ENCODE results near the gene PRKAG3. TPM values are rescaled to one million over a fixed set of nuclear protein-coding genes. Genes with fewer than 3 reads are reported as not detected.

The PRKAG3 gene
- total RNA-seq, 4 donors from 2014 or later, result 0.32 TPM; not detected in 3

GRCh38 chr2:218810256-218810655 lies 21.3 kb downstream of the PRKAG3 start:
- 81 to 84% methylated on average over 2 of the region's 2 CpGs for WGBS, 2 donors
- no peak for DNase-seq (ENCODE audit: low spot score in 2 of 2)
- TF ChIP-seq CTCF (IDR thresholded peaks at IDR 0.05) (no peak), POLR2A (IDR thresholded peaks at IDR 0.05) (no peak)
- no peak overlapping the region for H3K4me3 ChIP-seq (ENCODE audit: low read depth, poor library complexity, severe bottlenecking)
- intact Hi-C loops (cut with DNase I; ENCODE audit: low total_unique reads), result no loop called here

- TF ChIP-seq CTCF (IDR thresholded peaks at IDR 0.05), result no peak
- TF ChIP-seq POLR2A (IDR thresholded peaks at IDR 0.05), result no peak
- H3K4me3 ChIP-seq (ENCODE audit: low read depth, poor library complexity, severe bottlenecking), result no peak overlapping the region
- intact Hi-C loops (cut with DNase I; ENCODE audit: low total_unique reads), result no loop called here
- 96 to 98% methylated on average over 12 of the region's 12 CpGs for WGBS, 2 donors
- DNase-seq (ENCODE audit: low spot score in 2 of 2), result peak in 1 of 2 donors; percentile 83
Observed at GRCh38 chr2:218809515-218809914, 22.1 kb downstream of the PRKAG3 start.

- 87 to 88% methylated on average over 4 of the region's 4 CpGs for WGBS, 2 donors
- DNase-seq (ENCODE audit: low spot score in 2 of 2), result no peak
- intact Hi-C loops (cut with DNase I; ENCODE audit: low total_unique reads), result no loop called here
- no peak overlapping the region for H3K4me3 ChIP-seq (ENCODE audit: low read depth, poor library complexity, severe bottlenecking)
- TF ChIP-seq CTCF (IDR thresholded peaks at IDR 0.05) (no peak), POLR2A (IDR thresholded peaks at IDR 0.05) (no peak)
Observed at GRCh38 chr2:218807626-218808025, 24.0 kb downstream of the PRKAG3 start.

GRCh38 chr2:218806346-218806978 lies 25.1 kb downstream of the PRKAG3 start:
- no peak overlapping the region for H3K4me3 ChIP-seq (ENCODE audit: low read depth, poor library complexity, severe bottlenecking)
- intact Hi-C loops (cut with DNase I; ENCODE audit: low total_unique reads), result no loop called here
- WGBS, 2 donors, result 14 to 29% methylated on average over 10 of the region's 10 CpGs
- peak; percentile 82 to 92 for DNase-seq (ENCODE audit: low spot score in 2 of 2)
- no peak for TF ChIP-seq CTCF (IDR thresholded peaks at IDR 0.05)
- no peak for TF ChIP-seq POLR2A (IDR thresholded peaks at IDR 0.05)

GRCh38 chr2:218805627-218806026 lies 26.0 kb downstream of the PRKAG3 start:
- 24 to 38% methylated on average over 3 of the region's 3 CpGs for WGBS, 2 donors
- intact Hi-C loops (cut with DNase I; ENCODE audit: low total_unique reads), result no loop called here
- no peak overlapping the region for H3K4me3 ChIP-seq (ENCODE audit: low read depth, poor library complexity, severe bottlenecking)
- no peak for DNase-seq (ENCODE audit: low spot score in 2 of 2)
- TF ChIP-seq POLR2A (IDR thresholded peaks at IDR 0.05), result no peak
- TF ChIP-seq CTCF (IDR thresholded peaks at IDR 0.05), result no peak

- DNase-seq (ENCODE audit: low spot score in 2 of 2), result no peak
- TF ChIP-seq POLR2A (IDR thresholded peaks at IDR 0.05) (no peak), CTCF (IDR thresholded peaks at IDR 0.05) (no peak)
- intact Hi-C loops (cut with DNase I; ENCODE audit: low total_unique reads), result no loop called here
- no peak overlapping the region for H3K4me3 ChIP-seq (ENCODE audit: low read depth, poor library complexity, severe bottlenecking)
- WGBS, 2 donors, result 92 to 93% methylated on average over 1 of the region's 1 CpG
Observed at GRCh38 chr2:218804817-218805216, 26.8 kb downstream of the PRKAG3 start.
